GM21367 (cell line): ENCODE results near the gene ENTPD7.

Experiments
- ATAC-seq: cut with Tn5 transposase; IDR thresholded peaks from one replicate; pipeline ENCODE4 v1.9.1; 2021; ENCODE audit not compliant: unreplicated experiment

The ENTPD7 gene

GRCh38 chr10:99647601-99648151 is 11.6 kb upstream of the ENTPD7 start:
- ATAC-seq = no peak

GRCh38 chr10:99648717-99649116 is 10.6 kb upstream of the ENTPD7 start:
- ATAC-seq = no peak

- ATAC-seq = no peak
These were observed 6.4 kb upstream of the ENTPD7 start for GRCh38 chr10:99652800-99653390.

- ATAC-seq = no peak
These were observed 4.7 kb upstream of the ENTPD7 start for GRCh38 chr10:99654390-99655175.

- no peak for ATAC-seq
These were observed 2.9 kb upstream of the ENTPD7 start for GRCh38 chr10:99656199-99657064.

GRCh38 chr10:99658622-99659030 is 683 bp upstream of the ENTPD7 start:
- ATAC-seq = no peak

- no peak for ATAC-seq
These were observed 608 bp downstream of the ENTPD7 start for GRCh38 chr10:99659868-99660366.

- ATAC-seq = no peak
These were observed 1.5 kb downstream of the ENTPD7 start for GRCh38 chr10:99660662-99661376.

- ATAC-seq = no peak
These were observed 2.1 kb downstream of the ENTPD7 start for GRCh38 chr10:99661377-99661763.

- no peak for ATAC-seq
These were observed 6.0 kb downstream of the ENTPD7 start for GRCh38 chr10:99665304-99665703.

GRCh38 chr10:99667108-99667751 is 7.9 kb downstream of the ENTPD7 start:
- no peak for ATAC-seq

- ATAC-seq = no peak
These were observed 12.1 kb downstream of the ENTPD7 start for GRCh38 chr10:99671386-99671785.

GRCh38 chr10:99672884-99673283 is 13.6 kb downstream of the ENTPD7 start:
- ATAC-seq = no peak

- ATAC-seq = no peak
These were observed 14.2 kb downstream of the ENTPD7 start for GRCh38 chr10:99673492-99673891.

- no peak for ATAC-seq
These were observed 15.5 kb downstream of the ENTPD7 start for GRCh38 chr10:99674762-99675161.

- no peak for ATAC-seq
These were observed 17.1 kb downstream of the ENTPD7 start for GRCh38 chr10:99676426-99676825.

GRCh38 chr10:99676895-99677294 is 17.6 kb downstream of the ENTPD7 start:
- ATAC-seq = no peak

GRCh38 chr10:99678921-99679320 is 19.6 kb downstream of the ENTPD7 start:
- no peak for ATAC-seq

- ATAC-seq = no peak
These were observed 22.2 kb downstream of the ENTPD7 start for GRCh38 chr10:99681553-99681952.

- ATAC-seq = no peak
These were observed 22.7 kb downstream of the ENTPD7 start for GRCh38 chr10:99682032-99682431.
